Muscle of arm (tissue), 12 donors: Measurements from ENCODE around the gene CCDC181. TPM values are rescaled to one million over a fixed set of nuclear protein-coding genes. Genes with fewer than 3 reads are reported as not detected.

Source experiments
- polyA plus RNA-seq, 12 donors: library from polyadenylated mRNA; unstranded; fragments of 120-200 nt; gene quantifications; one replicate each; pipeline ENCODE4 v1.2.1, GENCODE V29; 2013; ENCODE audit not compliant: insufficient read length in 12 of 12

The CCDC181 gene
- polyA plus RNA-seq, 12 donors: 0.58 to 7.8 (median 1.1) TPM; not detected in 1

Other genes starting within 250 kb of the CCDC181 start
- gene NME7, start 59.7 kb downstream of the CCDC181 start, polyA plus RNA-seq: 10 to 100 TPM in 10 of 12 donors, not detected in 2; 15.1 to 28.1 (median 21.9) TPM
- 10 to 100 TPM in 10 of 12 donors, 1 to 10 TPM in 1, not detected in 1; 5.1 to 25.5 (median 20.9) TPM for gene BLZF1, start 59.3 kb downstream of the CCDC181 start, polyA plus RNA-seq
- 10 to 100 TPM in 2 of 12 donors, 1 to 10 TPM in 9, not detected in 1; 6.1 to 11.2 (median 9.0) TPM for gene SLC19A2, start 58.5 kb upstream of the CCDC181 start, polyA plus RNA-seq
- 1 to 10 TPM in 4 of 12 donors, under 1 TPM in 6, not detected in 2; 0.04 to 2.0 (median 0.68) TPM for gene F5, start 159.0 kb upstream of the CCDC181 start, polyA plus RNA-seq
- 1 to 10 TPM in 9 of 12 donors, under 1 TPM in 1, not detected in 2; 0.57 to 3.6 (median 1.3) TPM for gene SELP, start 202.7 kb upstream of the CCDC181 start, polyA plus RNA-seq